ENCODE results near the gene ROBO3.

- TF ChIP-seq CTCF (IDR thresholded peaks at IDR 0.05) (no peak), EZH2 (IDR thresholded peaks at IDR 0.05) (no peak), EZH2phosphoT487 (IDR thresholded peaks at IDR 0.05) (no peak)
These were observed 48.2 kb upstream of the ROBO3 start for GRCh38 chr11:124817036-124817435.
